Measurements from ENCODE around the gene PPP2R1B. TPM values are rescaled to one million over a fixed set of nuclear protein-coding genes. Genes with fewer than 3 reads are reported as not detected.
A peak's percentile ranks its signal among the peaks of the same experiment; 100 is the strongest.

The PPP2R1B gene
- total RNA-seq, 1 donor from 2014 or later: 6.5 TPM

- no peak overlapping the region for H3K4me3 ChIP-seq
- peak overlapping the region; percentile 92 for H3K27ac ChIP-seq (replicated peaks)
- TF ChIP-seq CTCF (IDR thresholded peaks at IDR 0.05; ENCODE audit: borderline replicate concordance): no peak
- no peaks in the 10 kb centered on the region for H3K27me3 ChIP-seq (ENCODE audit: low read depth)
- H3K36me3 ChIP-seq: peaks cover 16% of the 10 kb centered on the region
- DNase-seq: peak; percentile 50
- intact Hi-C loops (cut with micrococcal nuclease): no loop called here
- no peaks in the 10 kb centered on the region for H3K9me3 ChIP-seq (replicated peaks)
- peaks cover 80% of the 10 kb centered on the region for H3K4me1 ChIP-seq
Measured at GRCh38 chr11:111730871-111731591, 35.2 kb downstream of the PPP2R1B start.

GRCh38 chr11:111729831-111730311 is 36.3 kb downstream of the PPP2R1B start:
- DNase-seq: no peak
- H3K9me3 ChIP-seq (replicated peaks): no peaks in the 10 kb centered on the region
- peak overlapping the region; percentile 27 for H3K4me3 ChIP-seq
- peaks cover 68% of the 10 kb centered on the region for H3K4me1 ChIP-seq
- H3K36me3 ChIP-seq: peaks cover 27% of the 10 kb centered on the region
- TF ChIP-seq CTCF (IDR thresholded peaks at IDR 0.05; ENCODE audit: borderline replicate concordance): no peak
- peak overlapping the region; percentile 92 for H3K27ac ChIP-seq (replicated peaks)
- intact Hi-C loops (cut with micrococcal nuclease): no loop called here
- H3K27me3 ChIP-seq (ENCODE audit: low read depth): no peaks in the 10 kb centered on the region

- Histone ChIP-seq H3K9me3 (replicated peaks) (no peaks in the 10 kb centered on the region), H3K4me3 (peak overlapping the region; percentile 27), H3K27me3 (ENCODE audit: low read depth) (no peaks in the 10 kb centered on the region), H3K36me3 (peaks cover 33% of the 10 kb centered on the region), H3K27ac (replicated peaks) (peak overlapping the region; percentile 92), H3K4me1 (peaks cover 62% of the 10 kb centered on the region)
- no peak for DNase-seq
- no peak for TF ChIP-seq CTCF (IDR thresholded peaks at IDR 0.05; ENCODE audit: borderline replicate concordance)
- intact Hi-C loops (cut with micrococcal nuclease): no loop called here
Measured at GRCh38 chr11:111729071-111729830, 36.9 kb downstream of the PPP2R1B start.

- H3K4me3 ChIP-seq: no peak overlapping the region
- H3K9me3 ChIP-seq (replicated peaks): no peaks in the 10 kb centered on the region
- intact Hi-C loops (cut with micrococcal nuclease): no loop called here
- peak overlapping the region; percentile 9 for H3K27ac ChIP-seq (replicated peaks)
- no peaks in the 10 kb centered on the region for H3K27me3 ChIP-seq (ENCODE audit: low read depth)
- peaks cover 44% of the 10 kb centered on the region for H3K4me1 ChIP-seq
- peaks cover 51% of the 10 kb centered on the region for H3K36me3 ChIP-seq
- DNase-seq: no peak
- TF ChIP-seq CTCF (IDR thresholded peaks at IDR 0.05; ENCODE audit: borderline replicate concordance): no peak
Measured at GRCh38 chr11:111727431-111727830, 38.8 kb downstream of the PPP2R1B start.

- H3K4me3 ChIP-seq: no peak overlapping the region
- H3K27me3 ChIP-seq (ENCODE audit: low read depth): no peaks in the 10 kb centered on the region
- peaks cover 63% of the 10 kb centered on the region for H3K36me3 ChIP-seq
- DNase-seq: no peak
- H3K9me3 ChIP-seq (replicated peaks): no peaks in the 10 kb centered on the region
- intact Hi-C loops (cut with micrococcal nuclease): no loop called here
- H3K4me1 ChIP-seq: peaks cover 33% of the 10 kb centered on the region
- H3K27ac ChIP-seq (replicated peaks): no peak overlapping the region
- no peak for TF ChIP-seq CTCF (IDR thresholded peaks at IDR 0.05; ENCODE audit: borderline replicate concordance)
Measured at GRCh38 chr11:111726301-111726713, 39.9 kb downstream of the PPP2R1B start.
